ENCODE measurements around the gene XXYLT1. TPM values are rescaled to one million over a fixed set of nuclear protein-coding genes. Genes with fewer than 3 reads are reported as not detected.
A peak's percentile ranks its signal among the peaks of the same experiment; 100 is the strongest.

Gene XXYLT1
- total RNA-seq, 4 donors from 2014 or later: 9.6 to 17.7 (median 13.2) TPM

GRCh38 chr3:195119461-195120266 lies 151.3 kb downstream of the XXYLT1 start:
- peaks cover 0 to 32% (median 11%) of the 10 kb centered on the region in 4 donors for H3K4me1 ChIP-seq
- H3K27ac ChIP-seq: peak overlapping the region; percentile 27 to 87 (median 62)
- WGBS, 2 donors: 26 to 39% methylated on average over 16 of the region's 16 CpGs

GRCh38 chr3:195118671-195119070 lies 152.3 kb downstream of the XXYLT1 start:
- WGBS, 2 donors: 88% methylated on average over 13 of the region's 13 CpGs
- no peaks in the 10 kb centered on the region for H3K36me3 ChIP-seq
- TF ChIP-seq EP300 (IDR thresholded peaks at IDR 0.05) (no peak), POLR2A (IDR thresholded peaks at IDR 0.05) (no peak), CTCF (IDR thresholded peaks at IDR 0.05) (no peak)
- no peak for DNase-seq (ENCODE audit: low spot score in 2 of 2)
- H3K4me1 ChIP-seq: peaks cover 0 to 32% (median 11%) of the 10 kb centered on the region in 4 donors
- no peak overlapping the region for H3K27ac ChIP-seq
- no peak overlapping the region for H3K4me3 ChIP-seq
- H3K9me3 ChIP-seq: no peaks in the 10 kb centered on the region
- no peaks in the 10 kb centered on the region for H3K27me3 ChIP-seq

More at GRCh38 chr3:195119461-195120266, 151.3 kb downstream of the XXYLT1 start:
- no peak overlapping the region for H3K4me3 ChIP-seq
- no peak for TF ChIP-seq POLR2A (IDR thresholded peaks at IDR 0.05)
- TF ChIP-seq EP300 (IDR thresholded peaks at IDR 0.05): no peak
- TF ChIP-seq CTCF (IDR thresholded peaks at IDR 0.05): no peak
- H3K36me3 ChIP-seq: no peaks in the 10 kb centered on the region
- no peaks in the 10 kb centered on the region for H3K9me3 ChIP-seq
- no peak for DNase-seq (ENCODE audit: low spot score in 2 of 2)
- no peaks in the 10 kb centered on the region for H3K27me3 ChIP-seq

GRCh38 chr3:195117978-195118581 lies 152.9 kb downstream of the XXYLT1 start:
- Histone ChIP-seq H3K27ac (peak overlapping the region in 1 of 4 donors; percentile 44), H3K9me3 (no peaks in the 10 kb centered on the region), H3K4me1 (peaks cover 0 to 32% (median 11%) of the 10 kb centered on the region in 4 donors), H3K36me3 (no peaks in the 10 kb centered on the region), H3K4me3 (no peak overlapping the region), H3K27me3 (no peaks in the 10 kb centered on the region)
- WGBS, 2 donors: 61 to 70% methylated on average over 10 of the region's 10 CpGs
- DNase-seq (ENCODE audit: low spot score in 2 of 2): no peak
- TF ChIP-seq POLR2A (IDR thresholded peaks at IDR 0.05) (no peak), EP300 (IDR thresholded peaks at IDR 0.05) (peak in 1 of 2 donors; percentile 7)

- H3K27me3 ChIP-seq: no peaks in the 10 kb centered on the region
- 58 to 63% methylated on average over 5 of the region's 5 CpGs for WGBS, 2 donors
- no peak for TF ChIP-seq CTCF (IDR thresholded peaks at IDR 0.05)
- TF ChIP-seq EP300 (IDR thresholded peaks at IDR 0.05): no peak
- TF ChIP-seq POLR2A (IDR thresholded peaks at IDR 0.05): no peak
- no peaks in the 10 kb centered on the region for H3K9me3 ChIP-seq
- no peak for DNase-seq (ENCODE audit: low spot score in 2 of 2)
- H3K36me3 ChIP-seq: no peaks in the 10 kb centered on the region
- peaks cover 0 to 32% (median 11%) of the 10 kb centered on the region in 4 donors for H3K4me1 ChIP-seq
- no peak overlapping the region for H3K27ac ChIP-seq
- H3K4me3 ChIP-seq: no peak overlapping the region
Observed at GRCh38 chr3:195116407-195117185, 154.4 kb downstream of the XXYLT1 start.

- TF ChIP-seq POLR2A (IDR thresholded peaks at IDR 0.05) (no peak), EP300 (IDR thresholded peaks at IDR 0.05) (no peak), CTCF (IDR thresholded peaks at IDR 0.05) (no peak)
- H3K4me3 ChIP-seq: no peak overlapping the region
- no peak for DNase-seq (ENCODE audit: low spot score in 2 of 2)
- peaks cover 0 to 30% (median 10%) of the 10 kb centered on the region in 4 donors for H3K4me1 ChIP-seq
- no peaks in the 10 kb centered on the region for H3K27me3 ChIP-seq
- 83 to 88% methylated on average over 24 of the region's 24 CpGs for WGBS, 2 donors
- H3K36me3 ChIP-seq: no peaks in the 10 kb centered on the region
- no peak overlapping the region for H3K27ac ChIP-seq
- H3K9me3 ChIP-seq: no peaks in the 10 kb centered on the region
Observed at GRCh38 chr3:195115600-195116406, 155.2 kb downstream of the XXYLT1 start.

Data from tibial nerve (tissue), 4 donors.